ENCODE results near the gene RBPJ.

RBPJ gene

GRCh38 chr4:26424153-26424552 lies 103.3 kb downstream of the RBPJ start:
- no peak for DNase-seq

GRCh38 chr4:26424838-26425237 lies 104.0 kb downstream of the RBPJ start:
- no peak for DNase-seq

GRCh38 chr4:26425953-26426352 lies 105.1 kb downstream of the RBPJ start:
- DNase-seq, result no peak

GRCh38 chr4:26426892-26427291 lies 106.1 kb downstream of the RBPJ start:
- no peak for DNase-seq

DNA sequence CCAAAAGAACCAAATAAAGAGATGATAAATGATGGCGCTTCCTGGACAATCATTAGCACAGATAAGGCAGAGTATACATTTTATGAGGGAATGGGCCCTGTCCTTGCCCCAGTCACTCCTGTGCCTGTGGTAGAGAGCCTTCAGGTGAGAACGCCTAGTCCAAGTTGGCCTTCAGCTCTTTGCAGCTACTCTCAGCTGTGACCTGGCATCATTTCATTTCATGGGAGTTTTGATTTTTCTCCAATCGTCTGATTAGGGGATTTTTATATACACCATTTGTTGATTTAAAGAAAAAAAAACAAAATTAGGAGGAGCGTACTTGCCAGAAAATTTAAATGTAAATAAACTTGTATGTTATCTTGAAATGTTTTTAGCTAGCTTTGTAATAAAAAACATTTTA lies 109.1 kb downstream of the RBPJ start:
- DNase-seq, result no peak

DNA sequence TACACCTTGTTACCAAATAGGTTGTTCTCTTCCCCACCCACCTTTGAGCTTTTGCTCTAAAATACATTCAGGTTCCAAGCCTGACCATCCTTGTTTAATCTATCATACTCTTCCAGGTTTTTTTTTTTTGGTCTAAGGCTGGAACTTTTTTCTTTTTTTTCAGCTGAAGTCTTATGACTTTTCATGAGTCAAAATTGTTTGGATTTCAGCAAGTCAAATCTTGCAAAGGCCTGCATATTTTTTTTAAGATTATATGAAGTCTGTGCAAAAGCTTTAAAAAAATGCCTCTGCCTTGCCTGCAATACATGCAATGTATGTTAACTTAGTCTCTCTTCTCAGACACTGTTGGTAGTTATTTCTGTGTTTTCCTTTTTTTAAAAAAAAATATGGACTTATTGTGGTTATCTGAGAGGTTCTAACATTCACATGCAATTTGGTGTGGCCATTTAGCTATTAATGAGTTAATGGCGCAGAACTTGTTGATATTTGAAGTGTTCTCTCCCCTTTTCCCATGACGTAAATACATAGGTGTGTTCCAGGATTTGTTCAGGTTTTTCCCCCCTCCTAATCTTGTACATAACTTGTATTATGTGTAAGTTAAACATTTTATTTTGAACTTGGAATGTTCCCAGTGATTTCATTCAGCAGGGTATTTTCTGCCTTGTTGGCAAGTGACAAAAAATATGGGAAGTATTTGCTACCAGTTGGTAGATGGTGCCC lies 110.8 kb downstream of the RBPJ start:
- no peak for DNase-seq

DNA sequence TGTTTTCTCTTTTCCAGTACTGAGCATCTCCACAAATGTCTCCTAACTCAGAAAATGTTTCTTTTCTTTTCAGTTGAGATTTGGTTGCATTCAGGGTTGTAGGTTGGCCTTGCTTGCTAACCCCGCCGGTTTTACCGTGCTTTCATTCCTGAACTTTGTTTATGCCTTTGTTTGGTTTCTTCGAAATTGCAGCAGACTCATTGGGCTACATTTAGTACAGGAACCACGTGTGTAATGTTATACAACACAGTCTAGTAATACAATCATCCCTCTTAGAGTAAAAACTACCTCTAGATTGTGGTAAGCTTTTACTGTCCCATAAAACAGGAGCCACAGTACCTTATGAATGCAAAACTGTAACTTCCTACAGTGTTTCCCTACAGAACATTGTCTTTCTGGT lies 111.6 kb downstream of the RBPJ start:
- no peak for DNase-seq

- no peak for DNase-seq
Observed at GRCh38 chr4:26433556-26433955, 112.7 kb downstream of the RBPJ start.

GRCh38 chr4:26434030-26434639 lies 113.3 kb downstream of the RBPJ start:
- DNase-seq, result no peak

DNA sequence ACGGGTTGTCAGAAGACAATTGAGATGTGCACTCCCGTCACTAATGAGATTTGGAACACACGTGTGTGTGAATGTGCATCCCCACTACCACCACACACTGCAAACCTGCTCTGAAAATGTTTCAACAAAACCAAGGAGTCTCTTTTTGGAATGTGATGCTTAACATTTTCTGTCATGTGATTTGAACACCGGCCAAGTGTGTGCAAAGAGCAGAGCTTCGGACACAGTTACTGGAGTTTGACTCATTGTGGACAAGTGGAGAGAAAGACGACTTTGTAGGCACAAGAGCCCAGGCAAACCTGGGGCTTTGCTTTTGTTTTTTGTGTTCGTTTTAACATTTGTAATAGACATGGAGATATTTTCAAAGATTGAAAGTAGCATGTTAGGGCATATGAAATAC lies 120.3 kb downstream of the RBPJ start:
- DNase-seq, result no peak

GRCh38 chr4:26441771-26442170 lies 121.0 kb downstream of the RBPJ start:
- no peak for DNase-seq

GRCh38 chr4:26447378-26447777 lies 126.6 kb downstream of the RBPJ start:
- no peak for DNase-seq

- DNase-seq, result no peak
Observed at GRCh38 chr4:26450418-26450817, 129.6 kb downstream of the RBPJ start.

DNA sequence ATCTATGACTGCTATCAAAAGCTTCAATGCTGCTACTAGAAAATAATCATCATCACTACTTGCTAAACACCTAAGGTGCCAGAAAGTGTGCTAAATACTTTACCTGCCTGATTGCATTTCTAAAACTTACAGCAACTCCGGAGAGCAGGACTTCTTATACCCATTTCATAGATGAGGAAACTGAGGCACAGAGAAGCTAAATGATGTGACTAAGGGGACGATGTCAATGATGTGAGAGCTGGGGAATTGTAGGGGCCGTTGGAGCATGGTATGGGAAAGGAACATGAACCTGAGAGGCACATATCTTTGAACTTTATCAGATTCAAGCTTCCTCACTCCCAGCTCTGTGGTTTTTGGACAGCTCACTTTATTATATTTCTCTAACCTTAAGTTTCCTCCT lies 130.8 kb downstream of the RBPJ start:
- no peak for DNase-seq

DNA sequence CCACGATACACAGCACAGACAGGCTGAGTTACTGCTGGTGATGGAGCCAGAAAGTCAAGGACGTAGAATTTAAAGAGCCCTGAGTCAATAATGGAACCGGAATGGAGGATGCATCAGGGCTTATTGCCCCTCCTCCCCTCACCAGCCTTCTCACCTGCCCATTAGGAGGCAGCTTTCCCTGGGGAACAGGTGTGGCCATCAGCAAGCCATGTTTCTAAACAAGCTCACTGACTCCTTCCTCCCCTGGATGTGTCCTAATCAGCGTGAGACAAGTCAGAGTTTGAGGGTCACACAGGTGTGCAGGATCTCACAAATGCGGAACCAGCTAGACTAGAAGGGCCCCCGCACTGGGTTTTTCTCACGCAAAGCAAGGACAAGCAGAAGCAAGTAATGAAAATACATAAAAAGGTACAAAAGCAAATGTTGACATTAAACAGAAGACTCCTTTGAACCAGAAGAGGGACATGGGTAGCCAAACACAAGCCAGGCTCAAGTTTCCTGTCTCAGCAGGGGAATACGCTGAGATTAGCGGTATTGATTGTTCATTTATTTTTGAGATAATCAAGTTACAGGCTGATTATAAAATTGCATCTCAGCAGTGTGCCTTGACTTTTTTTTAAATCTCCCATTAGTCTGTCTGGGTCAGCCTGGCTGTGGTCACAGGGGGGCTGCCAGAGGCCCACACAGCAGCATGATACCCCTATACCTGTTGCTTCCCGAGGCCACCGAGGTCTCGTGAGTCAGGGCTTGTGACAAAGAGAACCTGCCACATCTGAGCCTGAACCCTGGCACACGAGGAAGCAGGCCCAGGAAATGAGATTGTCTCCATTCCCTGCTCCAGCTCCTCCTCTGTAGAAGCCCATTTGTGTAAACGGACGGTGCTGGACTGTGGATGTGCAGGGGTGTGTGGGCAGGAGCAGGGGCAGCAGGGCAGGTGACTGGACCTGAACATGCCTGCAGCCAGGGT lies 132.0 kb downstream of the RBPJ start:
- DNase-seq, result peak; percentile 87

DNA sequence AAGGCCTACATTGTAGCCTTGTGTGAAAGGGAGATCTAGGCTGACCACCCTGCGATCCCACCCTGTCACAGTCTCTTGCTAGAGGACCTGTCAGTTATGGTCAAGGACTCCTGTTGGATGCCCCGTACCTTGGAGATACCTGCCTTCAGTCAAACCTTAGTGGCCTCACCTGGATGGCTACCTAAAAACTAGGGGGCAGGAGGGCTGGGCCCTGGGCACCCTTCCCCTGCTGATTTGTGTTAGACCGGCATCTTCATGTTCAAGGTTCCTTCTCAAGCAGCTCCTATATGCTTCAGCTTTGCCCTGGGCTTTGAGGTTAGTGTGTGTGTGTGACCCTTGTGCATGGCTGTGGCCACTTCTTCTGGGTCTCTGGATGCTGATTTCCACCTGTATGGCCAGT lies 134.1 kb downstream of the RBPJ start:
- DNase-seq, result no peak

- DNase-seq, result no peak
Observed at GRCh38 chr4:26455571-26455970, 134.8 kb downstream of the RBPJ start.

- no peak for DNase-seq
Observed at GRCh38 chr4:26457412-26457811, 136.6 kb downstream of the RBPJ start.

DNA sequence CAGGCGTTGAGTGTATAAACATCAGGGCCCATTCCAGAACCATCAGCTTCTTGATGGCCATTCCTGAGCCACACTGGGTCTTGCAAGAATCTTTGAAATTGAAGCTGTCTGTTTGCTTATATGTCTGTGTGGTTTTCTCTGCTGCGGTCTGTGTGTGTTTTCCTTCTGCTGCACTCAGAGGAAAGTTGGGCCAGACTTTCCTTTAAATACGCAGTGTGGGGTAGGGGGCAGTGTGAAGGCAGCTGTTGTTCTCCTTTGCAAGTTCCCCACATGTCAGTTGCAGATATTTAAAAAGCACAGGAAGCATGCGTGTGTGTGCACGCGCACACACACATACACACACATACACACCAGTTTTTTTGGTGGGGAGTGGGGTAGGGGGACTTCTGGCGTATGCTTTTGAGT lies 137.3 kb downstream of the RBPJ start:
- no peak for DNase-seq

- DNase-seq, result no peak
Observed at GRCh38 chr4:26459054-26459755, 138.4 kb downstream of the RBPJ start.

DNA sequence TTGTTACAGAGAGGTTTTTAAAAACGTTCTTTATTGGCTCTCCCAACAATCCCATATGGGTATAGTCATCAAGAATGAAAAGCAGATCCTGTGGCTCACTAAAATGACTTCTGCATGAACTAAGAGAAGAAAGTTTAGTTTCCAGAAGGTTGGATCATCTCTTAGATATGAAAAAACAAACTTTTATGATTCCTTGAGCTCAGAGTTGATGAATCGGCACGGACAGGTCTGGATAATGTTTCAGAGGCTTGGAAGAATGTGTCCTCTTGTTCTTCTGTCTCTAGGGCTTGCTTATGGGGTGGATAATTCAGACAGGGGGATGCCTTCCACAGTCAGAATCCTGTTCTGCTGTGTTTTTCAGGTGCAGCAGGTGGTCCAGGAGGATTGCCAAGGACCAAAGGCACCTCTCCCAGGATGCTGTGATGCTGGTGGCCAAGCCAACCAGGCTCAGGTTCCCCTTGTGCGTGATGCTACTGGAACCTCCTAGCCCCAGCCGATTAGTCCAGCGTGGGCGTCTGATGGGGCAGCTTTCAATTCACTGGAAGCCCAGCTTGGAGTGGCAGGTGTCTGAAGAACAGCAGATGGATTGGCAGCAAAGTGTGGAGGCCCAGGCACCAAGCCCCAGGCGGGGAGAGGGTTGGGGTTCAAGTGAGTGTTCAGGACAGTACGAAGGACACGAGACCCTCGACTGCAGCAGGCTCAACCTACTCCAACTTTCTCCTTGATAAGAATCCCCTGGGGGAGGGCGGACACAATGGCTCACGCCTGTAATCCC lies 139.1 kb downstream of the RBPJ start:
- DNase-seq, result no peak

GRCh38 chr4:26462874-26463273 lies 142.1 kb downstream of the RBPJ start:
- no peak for DNase-seq
